Lower leg skin (tissue), 4 donors: ENCODE data around the gene LIF. TPM values are rescaled to one million over a fixed set of nuclear protein-coding genes. Genes with fewer than 3 reads are reported as not detected.
A peak's percentile ranks its signal among the peaks of the same experiment; 100 is the strongest.

ENCODE experiments used
- DNase-seq, 2 donors: peaks; one replicate each; pipeline ENCODE4 v3.0.0-alpha.2; 2019; ENCODE audit warnings: low spot score in 2 of 2
- H3K4me3 ChIP-seq: fragments of 200-600 bp; sonication (generic); 2 replicates; pipeline ENCODE4 v1.5.1; 2017; ENCODE audit warnings: mild to moderate bottlenecking, low read depth; ENCODE audit not compliant: poor library complexity, severe bottlenecking
- POLR2A ChIP-seq, 2 donors: fragments of 450-650 bp; IDR thresholded peaks; one replicate each; pipeline ENCODE4 v1.6.1; 2016 to 2017; ENCODE audit warnings: antibody characterized with exemption in 2 of 2, mild to moderate bottlenecking in 1 of 2, moderate library complexity in 1 of 2
- WGBS, 2 donors: methylation state at CpG; one replicate each; pipeline ENCODE4 v1.1.5; 2018; 5-methylcytosine and 5-hydroxymethylcytosine counted together
- intact Hi-C: fragments of 100-400 bp; cut with DNase I; formaldehyde crosslinking; loops from one replicate; pipeline ENCODE4 v1.15.0; 2023; ENCODE audit warnings: low total_unique reads
- total RNA-seq, 4 donors: library from RNA; depleted of rRNA; stranded (reverse); fragments of >200 nt; gene quantifications; one replicate each; pipeline ENCODE4 v1.1.0, GENCODE V29; 2016
- TF ChIP-seq, protein P1 (sequence below), 3 donors: fragments of 450-650 bp; IDR thresholded peaks; one replicate each; pipeline ENCODE4 v1.5.1; 2016; ENCODE audit warnings: antibody characterized with exemption in 3 of 3, mild to moderate bottlenecking in 3 of 3, moderate library complexity in 2 of 3

Gene LIF
- total RNA-seq, 4 donors from 2014 or later: 5.2 to 11.8 (median 7.0) TPM

DNA sequence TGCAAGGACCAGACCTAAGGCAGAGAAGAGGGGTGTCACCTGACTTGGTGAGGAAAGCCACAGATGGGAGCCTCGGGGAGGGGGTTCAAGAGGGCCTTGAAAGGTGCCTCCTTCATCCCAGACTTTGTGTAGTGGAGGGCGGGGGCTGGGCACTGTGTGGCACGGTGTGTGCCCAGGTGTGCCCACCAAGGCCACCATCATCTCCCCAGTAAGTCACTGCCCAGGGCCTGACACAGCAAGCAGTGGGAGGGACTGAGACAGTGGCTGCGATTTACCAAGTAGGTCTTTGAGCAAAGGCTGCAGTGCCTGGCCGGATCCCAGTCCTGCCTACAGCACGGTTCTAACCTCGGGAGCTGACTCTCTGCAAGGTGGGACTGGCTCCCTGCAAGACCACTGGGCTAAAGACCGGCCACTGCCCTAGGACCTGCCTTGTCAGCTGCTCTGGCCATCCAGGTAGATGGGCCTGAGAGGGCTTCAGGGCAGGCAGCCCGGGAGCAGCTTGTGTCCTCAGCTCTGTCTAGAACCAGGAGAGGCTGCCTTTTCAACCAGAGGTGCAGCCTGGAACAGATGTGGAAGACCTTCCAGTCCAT is 18.7 kb upstream of the LIF start:
- TF ChIP-seq, protein P1, sequence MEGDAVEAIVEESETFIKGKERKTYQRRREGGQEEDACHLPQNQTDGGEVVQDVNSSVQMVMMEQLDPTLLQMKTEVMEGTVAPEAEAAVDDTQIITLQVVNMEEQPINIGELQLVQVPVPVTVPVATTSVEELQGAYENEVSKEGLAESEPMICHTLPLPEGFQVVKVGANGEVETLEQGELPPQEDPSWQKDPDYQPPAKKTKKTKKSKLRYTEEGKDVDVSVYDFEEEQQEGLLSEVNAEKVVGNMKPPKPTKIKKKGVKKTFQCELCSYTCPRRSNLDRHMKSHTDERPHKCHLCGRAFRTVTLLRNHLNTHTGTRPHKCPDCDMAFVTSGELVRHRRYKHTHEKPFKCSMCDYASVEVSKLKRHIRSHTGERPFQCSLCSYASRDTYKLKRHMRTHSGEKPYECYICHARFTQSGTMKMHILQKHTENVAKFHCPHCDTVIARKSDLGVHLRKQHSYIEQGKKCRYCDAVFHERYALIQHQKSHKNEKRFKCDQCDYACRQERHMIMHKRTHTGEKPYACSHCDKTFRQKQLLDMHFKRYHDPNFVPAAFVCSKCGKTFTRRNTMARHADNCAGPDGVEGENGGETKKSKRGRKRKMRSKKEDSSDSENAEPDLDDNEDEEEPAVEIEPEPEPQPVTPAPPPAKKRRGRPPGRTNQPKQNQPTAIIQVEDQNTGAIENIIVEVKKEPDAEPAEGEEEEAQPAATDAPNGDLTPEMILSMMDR (IDR thresholded peaks at IDR 0.05): no peak
- no peak for TF ChIP-seq POLR2A (IDR thresholded peaks at IDR 0.05)
- intact Hi-C loops: loop anchor here (10.0 kb wide), 1 partner anchor 220 kb away; no protein-coding TSS in a partner anchor
- no peak for DNase-seq
- no peak overlapping the region for H3K4me3 ChIP-seq
- WGBS, 2 donors: 80 to 85% methylated on average over 7 to 9 of the region's 9 CpGs

DNA sequence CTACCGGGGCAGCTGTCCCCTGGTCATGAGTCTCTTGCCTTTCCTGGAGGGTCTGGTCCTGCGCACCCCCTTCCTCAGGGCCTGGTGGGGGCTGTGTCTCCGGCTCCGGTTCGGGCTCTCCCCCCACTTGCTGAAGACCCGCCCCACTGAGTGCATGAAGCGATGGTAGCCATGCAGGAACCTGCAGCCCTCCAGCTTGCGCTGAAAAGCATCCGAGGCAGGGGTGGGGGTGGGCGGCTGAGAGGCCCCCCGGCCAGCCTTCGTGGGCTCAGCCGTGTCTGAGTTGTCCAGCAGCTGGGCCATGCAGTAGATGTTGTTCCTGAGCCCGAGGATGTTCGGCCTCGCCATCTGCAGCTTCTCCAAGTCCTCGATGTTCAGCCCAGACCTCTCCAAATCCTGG is 17.3 kb upstream of the LIF start:
- 91 to 96% methylated on average over 13 to 15 of the region's 17 CpGs for WGBS, 2 donors
- TF ChIP-seq, protein P1 (IDR thresholded peaks at IDR 0.05): no peak
- no peak for TF ChIP-seq POLR2A (IDR thresholded peaks at IDR 0.05)
- no peak for DNase-seq
- intact Hi-C loops: loop anchor here (10.0 kb wide), 1 partner anchor 221 kb away; no protein-coding TSS in a partner anchor
- H3K4me3 ChIP-seq: no peak overlapping the region

DNA sequence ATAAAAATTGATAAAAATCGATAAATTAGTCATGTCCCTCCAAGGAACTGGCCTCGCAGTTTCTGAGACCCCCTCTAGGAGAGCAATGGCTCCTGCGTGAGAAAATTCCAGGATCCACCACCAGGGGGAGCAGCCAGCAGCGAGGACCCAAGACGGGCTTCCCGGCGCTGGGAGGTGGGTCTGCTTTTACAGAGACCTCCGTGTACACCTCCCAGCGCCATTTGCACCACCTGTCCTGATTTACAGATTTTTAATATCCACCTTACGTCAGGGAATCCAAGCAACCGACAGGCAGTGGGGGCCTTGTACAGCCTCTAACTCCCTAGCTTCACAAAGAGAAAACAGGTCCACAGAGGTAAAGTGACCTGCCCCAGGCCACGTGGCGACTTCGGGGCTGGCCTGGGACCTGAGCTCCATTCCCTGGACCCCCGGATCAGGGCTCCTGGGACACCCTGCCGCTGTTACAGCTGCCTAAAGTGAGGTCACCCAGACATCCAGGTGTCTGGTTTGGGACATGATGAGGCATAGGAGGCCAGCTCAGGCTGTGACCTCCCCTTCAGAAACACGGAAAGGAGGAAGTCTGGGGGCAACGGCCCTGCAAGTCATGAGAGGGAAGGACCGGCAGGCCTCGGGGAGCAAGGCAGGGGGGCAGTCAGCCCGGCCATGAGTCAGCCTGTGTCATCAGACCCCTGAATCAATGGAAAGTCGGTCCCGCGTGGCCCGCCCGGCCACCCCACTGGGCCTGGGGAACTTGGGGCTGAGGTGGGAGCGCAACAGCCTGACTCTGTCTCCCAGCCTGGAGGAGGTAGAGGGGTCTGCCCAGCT is 16.6 kb upstream of the LIF start:
- H3K4me3 ChIP-seq: no peak overlapping the region
- intact Hi-C loops: loop anchor here (10.0 kb wide), 1 partner anchor 222 kb away; no protein-coding TSS in a partner anchor
- peak; percentile 73 to 95 for DNase-seq
- TF ChIP-seq, protein P1 (IDR thresholded peaks at IDR 0.05): peak in 2 of 3 donors; percentile 68 to 97
- TF ChIP-seq POLR2A (IDR thresholded peaks at IDR 0.05): no peak
- WGBS, 2 donors: 14 to 31% methylated on average over 22 to 24 of the region's 27 CpGs

DNA sequence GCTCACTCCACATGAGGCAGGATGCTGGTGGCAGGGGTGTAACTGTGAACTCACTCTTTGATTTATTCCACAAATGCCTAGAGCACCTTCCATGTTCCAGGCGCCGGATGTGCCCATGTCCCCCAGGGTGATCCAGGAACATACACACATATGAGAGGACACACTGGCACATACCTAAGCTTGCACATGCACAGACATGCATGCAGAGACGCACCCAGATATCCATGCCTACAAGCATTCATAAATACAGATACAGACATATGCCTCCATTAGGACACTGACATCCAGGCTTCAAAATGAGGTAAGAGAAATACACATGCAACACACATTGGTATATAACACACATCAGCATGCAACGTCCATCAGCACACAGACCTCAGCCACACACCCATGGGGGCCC is 15.6 kb upstream of the LIF start:
- intact Hi-C loops: loop anchor here (10.0 kb wide), 1 partner anchor 223 kb away; no protein-coding TSS in a partner anchor
- TF ChIP-seq, protein P1 (IDR thresholded peaks at IDR 0.05): no peak
- no peak for TF ChIP-seq POLR2A (IDR thresholded peaks at IDR 0.05)

DNA sequence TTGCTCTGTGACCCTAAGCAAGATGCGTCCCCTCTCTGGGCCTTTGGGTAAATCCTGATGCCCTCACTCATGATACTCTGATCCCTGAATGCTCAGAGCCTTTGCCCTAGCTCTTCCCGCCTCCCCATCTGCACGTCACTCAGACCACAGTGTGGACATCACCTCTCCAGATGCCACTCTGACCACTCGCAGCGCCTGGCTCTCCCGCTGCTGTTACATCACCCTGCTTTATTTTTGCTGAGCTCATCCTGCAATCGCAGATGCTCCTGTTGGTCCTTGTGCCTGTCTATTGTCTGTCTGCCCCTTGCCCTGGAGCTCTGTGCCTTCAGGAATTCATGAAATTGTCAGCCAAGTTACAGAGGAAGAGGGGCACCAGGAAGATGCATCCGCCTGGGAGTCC is 14.6 kb upstream of the LIF start:
- intact Hi-C loops: loop anchor here (10.0 kb wide), 1 partner anchor 224 kb away; no protein-coding TSS in a partner anchor
- TF ChIP-seq, protein P1 (IDR thresholded peaks at IDR 0.05): no peak
- TF ChIP-seq POLR2A (IDR thresholded peaks at IDR 0.05): no peak
- DNase-seq: no peak
- H3K4me3 ChIP-seq: no peak overlapping the region
- 84 to 86% methylated on average over 8 of the region's 8 CpGs for WGBS, 2 donors

More for the DNA sequence above, 15.6 kb upstream of the LIF start:
- H3K4me3 ChIP-seq: no peak overlapping the region
- WGBS, 2 donors: 39 to 66% methylated on average over 4 of the region's 4 CpGs
- no peak for DNase-seq
